ENCODE results near the gene CD63.

Gene CD63

GRCh38 chr12:55684761-55685370, 43.9 kb downstream of the CD63 start:
- peak; percentile 45 for DNase-seq

DNA sequence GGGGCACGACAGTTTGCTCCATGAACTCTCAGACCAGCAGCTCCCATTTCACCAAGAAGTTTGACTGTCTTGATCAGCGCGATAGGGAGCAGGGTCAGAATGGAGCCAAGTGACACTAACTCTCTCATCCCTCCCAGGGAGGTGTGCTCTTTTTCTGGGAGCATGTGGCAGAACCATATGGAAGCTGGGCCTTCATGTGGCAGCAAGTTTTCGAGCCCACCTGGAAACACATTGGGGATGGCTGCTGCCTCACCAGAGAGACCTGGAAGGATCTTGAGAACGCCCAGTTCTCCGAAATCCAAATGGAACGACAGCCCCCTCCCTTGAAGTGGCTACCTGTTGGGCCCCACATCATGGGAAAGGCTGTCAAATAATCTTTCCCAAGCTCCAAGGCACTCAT, 45.1 kb downstream of the CD63 start:
- DNase-seq = no peak

DNA sequence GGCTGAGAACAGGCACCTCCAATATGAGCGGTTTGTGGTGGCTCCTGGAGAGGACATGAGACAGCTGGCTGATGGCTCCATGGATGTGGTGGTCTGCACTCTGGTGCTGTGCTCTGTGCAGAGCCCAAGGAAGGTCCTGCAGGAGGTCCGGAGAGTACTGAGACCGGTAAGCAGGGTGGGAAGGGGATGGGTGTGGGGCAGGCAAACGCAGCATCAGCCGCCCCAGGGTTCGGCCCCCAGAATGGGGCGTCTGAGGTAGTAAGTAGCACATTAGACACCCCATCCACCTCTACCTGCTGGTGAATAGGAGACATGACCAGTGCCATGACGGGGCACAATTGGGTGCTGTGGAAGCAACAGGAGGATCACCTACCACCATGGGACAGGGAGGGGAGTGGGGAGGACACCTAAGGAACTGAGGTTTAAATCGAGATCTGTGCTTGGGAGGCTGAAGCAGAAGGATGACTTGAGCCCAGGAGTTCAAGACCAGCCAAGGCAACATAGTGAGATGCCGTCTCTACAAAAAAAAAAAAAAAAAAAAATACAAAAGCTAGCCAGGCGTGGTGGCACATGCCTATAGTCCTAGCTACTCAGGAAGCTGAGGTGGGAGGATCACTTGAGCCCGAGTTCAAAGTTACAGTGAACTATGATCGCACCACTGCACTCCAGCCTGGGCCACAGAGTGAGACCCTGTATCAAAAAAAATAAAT, 46.6 kb downstream of the CD63 start:
- peak; percentile 50 for DNase-seq

DNA sequence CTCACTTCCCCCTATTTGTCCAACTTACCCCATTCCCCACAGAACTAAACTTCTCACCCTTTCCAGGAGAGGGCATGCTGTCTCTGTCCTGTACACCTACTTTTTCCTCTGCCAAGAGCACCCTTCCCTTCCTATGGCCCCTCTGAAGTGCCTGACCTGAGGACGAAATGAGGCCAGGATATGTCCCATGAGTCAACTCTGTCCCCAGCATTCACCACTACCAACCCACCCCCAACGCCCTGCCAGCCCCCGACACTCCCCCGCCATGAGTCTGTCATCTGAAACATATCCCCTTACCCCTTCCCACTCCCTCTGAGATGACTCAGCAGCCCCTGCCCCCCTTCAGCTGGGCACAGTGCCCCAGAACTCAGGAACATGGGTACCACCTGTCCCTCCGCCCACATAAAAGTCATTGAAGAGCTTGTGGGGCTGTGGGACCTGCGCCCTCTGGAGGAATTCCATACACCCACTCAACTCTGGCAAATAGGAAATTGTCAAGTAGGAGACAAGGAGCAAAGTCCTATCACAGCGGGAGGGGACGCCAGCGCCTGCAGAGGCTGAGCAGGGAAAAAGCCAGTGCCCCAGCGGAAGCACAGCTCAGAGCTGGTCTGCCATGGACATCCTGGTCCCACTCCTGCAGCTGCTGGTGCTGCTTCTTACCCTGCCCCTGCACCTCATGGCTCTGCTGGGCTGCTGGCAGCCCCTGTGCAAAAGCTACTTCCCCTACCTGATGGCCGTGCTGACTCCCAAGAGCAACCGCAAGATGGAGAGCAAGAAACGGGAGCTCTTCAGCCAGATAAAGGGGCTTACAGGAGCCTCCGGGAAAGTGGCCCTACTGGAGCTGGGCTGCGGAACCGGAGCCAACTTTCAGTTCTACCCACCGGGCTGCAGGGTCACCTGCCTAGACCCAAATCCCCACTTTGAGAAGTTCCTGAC, 47.4 kb downstream of the CD63 start:
- peak; percentile 93 for DNase-seq

DNA sequence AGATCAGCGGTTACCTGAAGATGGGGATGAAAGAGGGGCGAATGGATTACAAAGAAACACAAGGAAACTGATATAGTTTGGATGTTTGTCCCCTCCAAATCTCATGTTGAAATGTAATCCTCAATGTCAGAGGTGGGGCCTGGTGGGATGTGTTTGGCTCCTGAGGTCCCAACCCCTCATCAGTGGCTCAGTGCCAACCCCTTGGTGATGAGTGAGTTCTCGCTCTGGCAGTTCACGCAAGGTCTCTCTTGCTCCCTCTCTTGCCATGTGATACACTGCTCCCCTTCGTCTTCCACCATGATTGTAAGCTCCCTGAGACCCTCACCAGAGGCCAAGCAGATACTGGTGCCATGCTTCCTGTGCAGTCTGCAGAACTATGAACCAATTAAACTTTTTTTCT, 49.1 kb downstream of the CD63 start:
- no peak for DNase-seq

GRCh38 chr12:55676707-55677106, 52.1 kb downstream of the CD63 start:
- DNase-seq = no peak

DNA sequence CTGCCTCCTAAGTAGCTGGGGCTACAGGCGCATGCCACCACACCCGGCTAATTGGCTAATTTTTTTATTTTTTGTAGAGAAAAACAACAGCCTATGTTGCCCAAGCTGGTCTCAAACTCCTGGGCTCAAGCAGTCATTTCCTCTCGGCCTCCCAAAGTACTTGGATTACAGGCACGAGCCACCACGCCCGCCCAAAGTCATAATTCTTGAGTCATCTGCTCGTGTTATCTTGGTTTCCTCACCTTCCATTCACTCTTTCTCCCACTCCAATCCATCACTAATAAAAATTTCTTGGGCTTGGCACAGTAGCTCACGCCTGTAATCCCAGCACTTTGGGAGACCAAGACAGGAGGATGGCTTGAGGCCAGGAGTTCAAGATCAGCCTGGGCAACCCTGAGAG, 53.1 kb downstream of the CD63 start:
- no peak for DNase-seq

Measured in islet precursor cell (in vitro differentiated cells).